Panc1 (cell line): Measurements from ENCODE around the gene PER2. TPM values are rescaled to one million over a fixed set of nuclear protein-coding genes. Genes with fewer than 3 reads are reported as not detected.

Experiments
- ATAC-seq: fragments of 200-7000 bp; cut with Tn5 transposase; 2 replicates; pipeline ENCODE4 v1.9.1; 2020; ENCODE audit warnings: mild to moderate bottlenecking, moderate library complexity
- BruUV-seq: library from RNA; stranded (reverse); fragments of 400-500 nt; replicated peaks from 2 replicates; lab custom pipeline; 2021; lab: Mats Ljungman, UMichigan
- CTCF ChIA-PET: fragments of 300-600 bp; sonication (Branson Sonifier 250); formaldehyde crosslinking; loops from one replicate; lab custom pipeline; 2022; ENCODE audit warnings: antibody characterized with exemption; lab: Charles Lee
- POLR2A ChIA-PET: fragments of 300-600 bp; sonication (Branson Sonifier 250); formaldehyde crosslinking; loops from one replicate; lab custom pipeline; 2022; ENCODE audit warnings: antibody characterized with exemption; lab: Charles Lee
- DNase-seq: peaks from one replicate; pipeline ENCODE4 v3.0.0-alpha.2; 2010; ENCODE audit warnings: low read depth, low spot score
- H3K27ac ChIP-seq: 2 replicates; pipeline ENCODE4 v1.5.1; 2011; ENCODE audit warnings: mild to moderate bottlenecking, low read length, inconsistent platforms
- H3K27me3 ChIP-seq: fragments of 200-500 bp; sonication (Bioruptor generic); 2 replicates; pipeline ENCODE4 v1.6.0; 2014; ENCODE audit warnings: low read length, inconsistent platforms; ENCODE audit not compliant: control insufficient read depth, insufficient read depth
- H3K36me3 ChIP-seq: fragments of 200-500 bp; sonication (Bioruptor generic); 2 replicates; pipeline ENCODE4 v1.5.1; 2014; ENCODE audit warnings: inconsistent platforms, mild to moderate bottlenecking, low read length, moderate library complexity; ENCODE audit not compliant: control insufficient read depth, insufficient read depth
- H3K4me1 ChIP-seq: 2 replicates; pipeline ENCODE4 v1.5.1; 2011; ENCODE audit warnings: inconsistent platforms, mild to moderate bottlenecking, low read length, moderate library complexity; ENCODE audit not compliant: control insufficient read depth, insufficient read depth
- H3K4me3 ChIP-seq, 2 experiments: 2 replicates each; pipeline ENCODE4 v1.5.1; 2011 to 2012; ENCODE audit warnings: low read depth in 2 of 2, low read length in 2 of 2, mild to moderate bottlenecking in 2 of 2, inconsistent platforms in 1 of 2, moderate library complexity in 1 of 2
- H3K9me3 ChIP-seq: fragments of 200-500 bp; sonication (Bioruptor generic); 2 replicates; pipeline ENCODE4 v1.5.1; 2014; ENCODE audit warnings: low read depth, mild to moderate bottlenecking, inconsistent platforms, low read length, moderate library complexity; ENCODE audit not compliant: control insufficient read depth, insufficient read depth
- POLR2AphosphoS5 ChIP-seq: IDR thresholded peaks from 2 replicates; pipeline ENCODE4 v1.6.1; 2012; ENCODE audit warnings: mild to moderate bottlenecking, low read depth, low read length, moderate library complexity
- SIN3A ChIP-seq: IDR thresholded peaks from 2 replicates; pipeline ENCODE4 v1.6.1; 2012; ENCODE audit warnings: low read depth, mild to moderate bottlenecking, low read length, moderate library complexity, borderline replicate concordance; ENCODE audit not compliant: insufficient read depth
- TCF7L2 ChIP-seq: IDR thresholded peaks from 2 replicates; pipeline ENCODE4 v1.6.1; 2011; ENCODE audit warnings: mild to moderate bottlenecking, low read depth, low read length, inconsistent platforms
- in situ Hi-C: cut with HindIII; loops from 2 replicates; pipeline ENCODE4 v1.10.0; 2016; ENCODE audit warnings: low sequenced_read_pairs, low pct_unique_long_range_greater_than_20kb
- intact Hi-C: fragments of 100-400 bp; cut with micrococcal nuclease; formaldehyde crosslinking; loops from one replicate; pipeline ENCODE4 v1.10.0; 2022; ENCODE audit not compliant: unreplicated experiment
- total RNA-seq: library from RNA; stranded (reverse); gene quantifications from one replicate; pipeline ENCODE4 v1.2.1, GENCODE V29; 2021; ENCODE audit not compliant: unreplicated experiment
- TF ChIP-seq, protein P1 (sequence below): fragments of 450-650 bp; IDR thresholded peaks from 2 replicates; pipeline ENCODE4 v1.5.1; 2017; ENCODE audit warnings: mild to moderate bottlenecking
- TF ChIP-seq, protein P2 (sequence below), 2 experiments: IDR thresholded peaks; 2 replicates each; pipeline ENCODE4 v1.6.1; 2011 to 2012; ENCODE audit warnings: low read depth in 2 of 2, control low read depth in 1 of 2, low read length in 1 of 2, mild to moderate bottlenecking in 1 of 2, moderate library complexity in 1 of 2; ENCODE audit not compliant: insufficient read depth in 1 of 2

Gene PER2
- total RNA-seq, 1 experiment from 2014 or later, result 9.9 TPM

DNA sequence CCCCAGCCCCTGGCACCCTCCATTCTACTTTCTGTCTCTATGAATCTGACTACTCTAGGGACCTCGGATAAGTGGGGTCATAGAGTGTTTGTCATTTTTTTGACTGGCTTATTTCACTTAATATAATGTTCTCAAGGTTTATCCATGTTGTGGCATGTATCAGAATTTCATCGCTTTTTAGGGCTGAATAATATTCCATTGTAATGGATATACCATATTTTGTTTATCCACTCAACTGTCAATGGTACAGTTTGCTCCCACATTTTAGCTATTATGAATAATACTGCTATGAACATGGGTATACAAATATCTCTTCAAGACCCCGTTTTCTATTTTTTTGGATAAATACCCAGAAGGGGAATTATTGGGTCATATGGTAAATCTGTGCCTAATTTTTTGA, 39.3 kb upstream of the PER2 start:
- CTCF ChIA-PET, result no interaction called here
- POLR2A ChIA-PET, result no interaction called here
- intact Hi-C loops, result no loop called here
- in situ Hi-C loops, result no loop called here
- H3K27ac ChIP-seq, result no peak overlapping the region
- TF ChIP-seq SIN3A (no peak), POLR2AphosphoS5 (no peak), TCF7L2 (no peak)
- TF ChIP-seq, protein P1, sequence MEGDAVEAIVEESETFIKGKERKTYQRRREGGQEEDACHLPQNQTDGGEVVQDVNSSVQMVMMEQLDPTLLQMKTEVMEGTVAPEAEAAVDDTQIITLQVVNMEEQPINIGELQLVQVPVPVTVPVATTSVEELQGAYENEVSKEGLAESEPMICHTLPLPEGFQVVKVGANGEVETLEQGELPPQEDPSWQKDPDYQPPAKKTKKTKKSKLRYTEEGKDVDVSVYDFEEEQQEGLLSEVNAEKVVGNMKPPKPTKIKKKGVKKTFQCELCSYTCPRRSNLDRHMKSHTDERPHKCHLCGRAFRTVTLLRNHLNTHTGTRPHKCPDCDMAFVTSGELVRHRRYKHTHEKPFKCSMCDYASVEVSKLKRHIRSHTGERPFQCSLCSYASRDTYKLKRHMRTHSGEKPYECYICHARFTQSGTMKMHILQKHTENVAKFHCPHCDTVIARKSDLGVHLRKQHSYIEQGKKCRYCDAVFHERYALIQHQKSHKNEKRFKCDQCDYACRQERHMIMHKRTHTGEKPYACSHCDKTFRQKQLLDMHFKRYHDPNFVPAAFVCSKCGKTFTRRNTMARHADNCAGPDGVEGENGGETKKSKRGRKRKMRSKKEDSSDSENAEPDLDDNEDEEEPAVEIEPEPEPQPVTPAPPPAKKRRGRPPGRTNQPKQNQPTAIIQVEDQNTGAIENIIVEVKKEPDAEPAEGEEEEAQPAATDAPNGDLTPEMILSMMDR, result no peak
- TF ChIP-seq, protein P2, sequence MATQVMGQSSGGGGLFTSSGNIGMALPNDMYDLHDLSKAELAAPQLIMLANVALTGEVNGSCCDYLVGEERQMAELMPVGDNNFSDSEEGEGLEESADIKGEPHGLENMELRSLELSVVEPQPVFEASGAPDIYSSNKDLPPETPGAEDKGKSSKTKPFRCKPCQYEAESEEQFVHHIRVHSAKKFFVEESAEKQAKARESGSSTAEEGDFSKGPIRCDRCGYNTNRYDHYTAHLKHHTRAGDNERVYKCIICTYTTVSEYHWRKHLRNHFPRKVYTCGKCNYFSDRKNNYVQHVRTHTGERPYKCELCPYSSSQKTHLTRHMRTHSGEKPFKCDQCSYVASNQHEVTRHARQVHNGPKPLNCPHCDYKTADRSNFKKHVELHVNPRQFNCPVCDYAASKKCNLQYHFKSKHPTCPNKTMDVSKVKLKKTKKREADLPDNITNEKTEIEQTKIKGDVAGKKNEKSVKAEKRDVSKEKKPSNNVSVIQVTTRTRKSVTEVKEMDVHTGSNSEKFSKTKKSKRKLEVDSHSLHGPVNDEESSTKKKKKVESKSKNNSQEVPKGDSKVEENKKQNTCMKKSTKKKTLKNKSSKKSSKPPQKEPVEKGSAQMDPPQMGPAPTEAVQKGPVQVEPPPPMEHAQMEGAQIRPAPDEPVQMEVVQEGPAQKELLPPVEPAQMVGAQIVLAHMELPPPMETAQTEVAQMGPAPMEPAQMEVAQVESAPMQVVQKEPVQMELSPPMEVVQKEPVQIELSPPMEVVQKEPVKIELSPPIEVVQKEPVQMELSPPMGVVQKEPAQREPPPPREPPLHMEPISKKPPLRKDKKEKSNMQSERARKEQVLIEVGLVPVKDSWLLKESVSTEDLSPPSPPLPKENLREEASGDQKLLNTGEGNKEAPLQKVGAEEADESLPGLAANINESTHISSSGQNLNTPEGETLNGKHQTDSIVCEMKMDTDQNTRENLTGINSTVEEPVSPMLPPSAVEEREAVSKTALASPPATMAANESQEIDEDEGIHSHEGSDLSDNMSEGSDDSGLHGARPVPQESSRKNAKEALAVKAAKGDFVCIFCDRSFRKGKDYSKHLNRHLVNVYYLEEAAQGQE (IDR thresholded peaks at IDR 0.05; ENCODE audit: insufficient read depth in 1 of 2, low read depth in 2 of 2, low read length in 1 of 2), result no peak
- DNase-seq, result no peak
- H3K9me3 ChIP-seq, result no peaks in the 10 kb centered on the region
- H3K36me3 ChIP-seq, result 0 out of 2 replicates have a peak, but pooled peaks cover 2% of the 10 kb centered on the region
- H3K27me3 ChIP-seq, result no peaks in the 10 kb centered on the region
- H3K4me3 ChIP-seq, result no peak overlapping the region
- H3K4me1 ChIP-seq, result no peaks in the 10 kb centered on the region
- no TSS peak for BruUV-seq
- ATAC-seq, result no peak

DNA sequence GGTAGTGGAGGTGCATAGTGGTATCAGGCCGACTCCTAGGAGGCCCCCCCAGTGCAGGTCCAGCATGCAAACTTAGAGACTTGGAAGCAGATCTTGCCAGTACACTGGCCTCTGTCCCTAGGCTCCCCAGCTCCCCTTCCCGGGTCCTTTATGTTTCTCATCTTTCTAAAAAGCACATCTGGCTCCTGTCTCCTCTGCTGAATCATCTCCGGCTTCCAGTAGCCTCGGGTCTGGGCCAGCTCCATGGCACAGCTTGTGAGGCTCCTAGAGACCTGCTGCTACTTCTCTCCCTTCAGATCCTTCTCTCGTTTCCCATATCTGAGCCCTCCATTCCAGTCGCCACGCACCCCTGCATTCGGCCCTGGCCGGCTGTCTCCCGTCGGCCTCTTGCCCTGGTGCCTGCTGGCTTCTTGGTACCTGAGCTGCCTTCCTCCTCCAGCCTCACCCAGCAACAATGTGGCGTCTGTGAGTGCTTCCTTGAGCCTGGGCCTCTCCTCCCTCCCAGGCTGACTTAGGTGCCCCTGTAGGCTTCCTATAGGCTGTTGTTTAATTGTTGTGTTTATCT, 38.5 kb upstream of the PER2 start:
- BruUV-seq, result no TSS peak
- intact Hi-C loops, result no loop called here
- POLR2A ChIA-PET, result no interaction called here
- Histone ChIP-seq H3K27ac (no peak overlapping the region), H3K27me3 (no peaks in the 10 kb centered on the region), H3K4me3 (no peak overlapping the region), H3K9me3 (no peaks in the 10 kb centered on the region), H3K36me3 (0 out of 2 replicates have a peak, but pooled peaks cover 2% of the 10 kb centered on the region), H3K4me1 (no peaks in the 10 kb centered on the region)
- ATAC-seq (no peak), DNase-seq (no peak)
- CTCF ChIA-PET, result no interaction called here
- in situ Hi-C loops, result no loop called here
- TF ChIP-seq, protein P1, result no peak
- TF ChIP-seq POLR2AphosphoS5 (no peak), TCF7L2 (no peak), SIN3A (no peak)
- TF ChIP-seq, protein P2 (IDR thresholded peaks at IDR 0.05; ENCODE audit: insufficient read depth in 1 of 2, low read depth in 2 of 2, low read length in 1 of 2), result no peak
